Measurements from ENCODE around the gene BACH2.
A peak's percentile ranks its signal among the peaks of the same experiment; 100 is the strongest.
"Not testable (repeated sequence)": the region's sequence is repeated elsewhere in the genome, so short reads cannot be mapped to it uniquely, and the experiment has no call there.

Gene BACH2

GRCh38 chr6:90209527-90209926, 87.1 kb downstream of the BACH2 start:
- no peak for DNase-seq

GRCh38 chr6:90208690-90209089, 88.0 kb downstream of the BACH2 start:
- DNase-seq = not testable (repeated sequence)

- DNase-seq = no peak
These were observed 92.2 kb downstream of the BACH2 start for GRCh38 chr6:90204327-90205056.

- DNase-seq = no peak
These were observed 93.0 kb downstream of the BACH2 start for GRCh38 chr6:90203672-90204071.

- peak in 1 of 2 experiments; percentile 7 for DNase-seq
These were observed 94.5 kb downstream of the BACH2 start for GRCh38 chr6:90202156-90202555.

- no peak for DNase-seq
These were observed 96.7 kb downstream of the BACH2 start for GRCh38 chr6:90199900-90200299.

- DNase-seq = no peak
These were observed 97.8 kb downstream of the BACH2 start for GRCh38 chr6:90198758-90199425.

- no peak for DNase-seq
These were observed 98.7 kb downstream of the BACH2 start for GRCh38 chr6:90197854-90198496.

GRCh38 chr6:90195094-90195829, 101.4 kb downstream of the BACH2 start:
- DNase-seq = no peak

GRCh38 chr6:90194371-90194841, 102.2 kb downstream of the BACH2 start:
- DNase-seq = no peak

- no peak for DNase-seq
These were observed 103.3 kb downstream of the BACH2 start for GRCh38 chr6:90193359-90193758.

GRCh38 chr6:90192857-90193256, 103.8 kb downstream of the BACH2 start:
- no peak for DNase-seq

- DNase-seq = no peak
These were observed 105.8 kb downstream of the BACH2 start for GRCh38 chr6:90190752-90191395.

- no peak for DNase-seq
These were observed 106.5 kb downstream of the BACH2 start for GRCh38 chr6:90190131-90190530.

- DNase-seq = peak in 1 of 2 experiments; percentile 24
These were observed 109.1 kb downstream of the BACH2 start for GRCh38 chr6:90187437-90188121.

GRCh38 chr6:90186637-90187371, 109.8 kb downstream of the BACH2 start:
- DNase-seq = no peak

- no peak for DNase-seq
These were observed 110.6 kb downstream of the BACH2 start for GRCh38 chr6:90186026-90186425.

- peak; percentile 5 to 18 for DNase-seq
These were observed 112.0 kb downstream of the BACH2 start for GRCh38 chr6:90184334-90185298.

GRCh38 chr6:90183587-90184333, 112.9 kb downstream of the BACH2 start:
- DNase-seq = no peak

Measured in NCI-H526 (cell line).